H9 (cell line): ENCODE results near the gene ENPEP. TPM values are rescaled to one million over a fixed set of nuclear protein-coding genes. Genes with fewer than 3 reads are reported as not detected.

ENCODE experiments used
- DNase-seq: peaks from one replicate; pipeline ENCODE4 v3.0.0-alpha.2; 2017
- H2AFZ ChIP-seq: one replicate; pipeline ENCODE4 v1.6.1; 2013; ENCODE audit warnings: mild to moderate bottlenecking, low read length, control low read depth, moderate library complexity
- H2AK5ac ChIP-seq: 2 replicates; pipeline ENCODE4 v1.6.1; 2013; ENCODE audit warnings: low read length, control low read depth, mixed read lengths; ENCODE audit not compliant: insufficient read length
- H2BK120ac ChIP-seq: one replicate; pipeline ENCODE4 v1.6.1; 2013; ENCODE audit warnings: low read depth, mild to moderate bottlenecking, low read length, control low read depth, inconsistent platforms; ENCODE audit not compliant: poor library complexity, severe bottlenecking
- H2BK12ac ChIP-seq: 2 replicates; pipeline ENCODE4 v1.6.1; 2013; ENCODE audit warnings: low read length, control low read depth, mixed read lengths, low read depth; ENCODE audit not compliant: insufficient read length
- H2BK15ac ChIP-seq: 2 replicates; pipeline ENCODE4 v1.6.1; 2013; ENCODE audit warnings: low read depth, low read length, control low read depth
- H2BK20ac ChIP-seq: one replicate; pipeline ENCODE4 v1.6.1; 2013; ENCODE audit warnings: low read depth, mild to moderate bottlenecking, low read length, control low read depth, inconsistent platforms; ENCODE audit not compliant: poor library complexity, severe bottlenecking
- H2BK5ac ChIP-seq: 2 replicates; pipeline ENCODE4 v1.6.1; 2013; ENCODE audit warnings: low read length, control low read depth, mixed read lengths; ENCODE audit not compliant: insufficient read length
- H3K14ac ChIP-seq: 2 replicates; pipeline ENCODE4 v1.6.1; 2013; ENCODE audit warnings: low read length, control low read depth; ENCODE audit not compliant: insufficient read depth
- H3K18ac ChIP-seq: 2 replicates; pipeline ENCODE4 v1.6.1; 2013; ENCODE audit warnings: low read depth, mild to moderate bottlenecking, mixed read lengths, low read length, control low read depth; ENCODE audit not compliant: insufficient read length
- H3K23ac ChIP-seq: 2 replicates; pipeline ENCODE4 v1.6.1; 2013; ENCODE audit warnings: low read length, control low read depth, mixed read lengths, low read depth; ENCODE audit not compliant: insufficient read length
- H3K23me2 ChIP-seq: 2 replicates; pipeline ENCODE4 v1.6.1; 2013; ENCODE audit warnings: low read depth, mild to moderate bottlenecking, mixed read lengths, low read length, control low read depth; ENCODE audit not compliant: insufficient read length, poor library complexity, severe bottlenecking
- H3K27ac ChIP-seq: 2 replicates; pipeline ENCODE4 v1.5.1; 2013; ENCODE audit warnings: low read length, control low read depth, mixed read lengths, low read depth; ENCODE audit not compliant: insufficient read length
- H3K27me3 ChIP-seq: 2 replicates; pipeline ENCODE4 v1.6.1; 2013; ENCODE audit warnings: low read length, control low read depth, inconsistent platforms; ENCODE audit not compliant: insufficient read depth
- H3K4ac ChIP-seq: 2 replicates; pipeline ENCODE4 v1.6.1; 2013; ENCODE audit warnings: low read depth, mild to moderate bottlenecking, control low read depth, inconsistent platforms, low read length, moderate library complexity
- H3K4me1 ChIP-seq: 2 replicates; pipeline ENCODE4 v1.6.1; 2013; ENCODE audit warnings: low read length, control low read depth, inconsistent platforms; ENCODE audit not compliant: insufficient read depth
- H3K4me2 ChIP-seq: 2 replicates; pipeline ENCODE4 v1.6.1; 2013; ENCODE audit warnings: low read length, control low read depth, mixed read lengths; ENCODE audit not compliant: insufficient read length, insufficient read depth
- H3K56ac ChIP-seq: 2 replicates; pipeline ENCODE4 v1.6.1; 2013; ENCODE audit warnings: low read depth, mild to moderate bottlenecking, mixed read lengths, low read length, control low read depth; ENCODE audit not compliant: insufficient read length
- H3K79me1 ChIP-seq: 2 replicates; pipeline ENCODE4 v1.6.1; 2013; ENCODE audit warnings: low read depth, mild to moderate bottlenecking, moderate library complexity, low read length, control low read depth, inconsistent platforms; ENCODE audit not compliant: insufficient read depth, poor library complexity, severe bottlenecking
- H3K79me2 ChIP-seq: 2 replicates; pipeline ENCODE4 v1.6.1; 2013; ENCODE audit warnings: low read length, control low read depth, inconsistent platforms; ENCODE audit not compliant: insufficient read depth
- H3K9ac ChIP-seq: 2 replicates; pipeline ENCODE4 v1.6.1; 2013; ENCODE audit warnings: low read length, control low read depth, mixed read lengths; ENCODE audit not compliant: insufficient read length; ENCODE audit errors: extremely low read depth
- H3K9me3 ChIP-seq: one replicate; pipeline ENCODE4 v1.6.1; 2013; ENCODE audit warnings: low read depth, low read length, inconsistent platforms; ENCODE audit not compliant: control insufficient read depth
- H3T11ph ChIP-seq: one replicate; pipeline ENCODE4 v1.6.1; 2013; ENCODE audit warnings: mild to moderate bottlenecking, low read length, control low read depth, inconsistent platforms
- H4K20me1 ChIP-seq: one replicate; pipeline ENCODE4 v1.6.1; 2013; ENCODE audit not compliant: control insufficient read depth, insufficient read length, insufficient read depth
- H4K5ac ChIP-seq: 2 replicates; pipeline ENCODE4 v1.6.1; 2013; ENCODE audit warnings: low read depth, mild to moderate bottlenecking, mixed read lengths, low read length, control low read depth; ENCODE audit not compliant: insufficient read length
- H4K8ac ChIP-seq: replicated peaks from 2 replicates; pipeline ENCODE4 v1.6.1; 2013; ENCODE audit warnings: low read length, control low read depth, mixed read lengths, low read depth; ENCODE audit not compliant: insufficient read length
- H4K91ac ChIP-seq: 2 replicates; pipeline ENCODE4 v1.6.1; 2013; ENCODE audit warnings: low read depth, mild to moderate bottlenecking, moderate library complexity, mixed read lengths, low read length, control low read depth; ENCODE audit not compliant: insufficient read length
- H3K27ac Mint-ChIP-seq, 3 experiments: 2 replicates in 2 of 3; 3 replicates in 1 of 3; pipeline ENCODE4 v1.8.0; 2020 to 2021; ENCODE audit warnings: mixed read lengths in 3 of 3, mild to moderate bottlenecking in 1 of 3, moderate library complexity in 1 of 3
- H3K27me3 Mint-ChIP-seq: 2 replicates; pipeline ENCODE4 v1.8.0; 2021; ENCODE audit warnings: low read depth, mild to moderate bottlenecking, moderate library complexity, mixed read lengths
- H3K36me3 Mint-ChIP-seq, 3 experiments: 2 replicates in 2 of 3; 3 replicates in 1 of 3; pipeline ENCODE4 v1.8.0; 2020 to 2021; ENCODE audit warnings: low read depth in 3 of 3, mixed read lengths in 3 of 3; ENCODE audit not compliant: insufficient read depth in 1 of 3
- H3K4me1 Mint-ChIP-seq, 2 experiments: 2 replicates each; pipeline ENCODE4 v1.8.0; 2020; ENCODE audit warnings: mixed read lengths in 2 of 2
- H3K4me3 Mint-ChIP-seq, 2 experiments: 2 replicates in 1 of 2; 3 replicates in 1 of 2; pipeline ENCODE4 v1.8.0; 2020 to 2021; ENCODE audit warnings: mild to moderate bottlenecking in 2 of 2, mixed read lengths in 2 of 2, moderate library complexity in 1 of 2
- H3K9me3 Mint-ChIP-seq, 2 experiments: 2 replicates in 1 of 2; 3 replicates in 1 of 2; pipeline ENCODE4 v1.8.0; 2020; ENCODE audit warnings: mild to moderate bottlenecking in 2 of 2, mixed read lengths in 2 of 2, moderate library complexity in 1 of 2
- WGBS: extraction: QIAGEN DNeasy Blood & Tissue Kit; methylation state at CpG from one replicate; pipeline ENCODE4 v1.1.7; 2013; ENCODE audit warnings: missing lambda C conversion rate, low lambda C conversion rate, mixed read lengths; ENCODE audit not compliant: insufficient read length; ENCODE audit errors: extremely low coverage; 5-methylcytosine and 5-hydroxymethylcytosine counted together
- total RNA-seq: library from RNA; stranded (reverse); gene quantifications from 2 replicates; pipeline ENCODE4 v1.2.1, GENCODE V29; 2021
- TF ChIP-seq, protein P1 (sequence below): fragments of 200-600 bp; sonication (generic); conservative IDR thresholded peaks from 3 replicates; pipeline ENCODE4 v1.8.0; 2021; ENCODE audit warnings: antibody characterized with exemption, mild to moderate bottlenecking

The ENPEP gene
- total RNA-seq, 1 experiment from 2014 or later, result 0.44 TPM

DNA sequence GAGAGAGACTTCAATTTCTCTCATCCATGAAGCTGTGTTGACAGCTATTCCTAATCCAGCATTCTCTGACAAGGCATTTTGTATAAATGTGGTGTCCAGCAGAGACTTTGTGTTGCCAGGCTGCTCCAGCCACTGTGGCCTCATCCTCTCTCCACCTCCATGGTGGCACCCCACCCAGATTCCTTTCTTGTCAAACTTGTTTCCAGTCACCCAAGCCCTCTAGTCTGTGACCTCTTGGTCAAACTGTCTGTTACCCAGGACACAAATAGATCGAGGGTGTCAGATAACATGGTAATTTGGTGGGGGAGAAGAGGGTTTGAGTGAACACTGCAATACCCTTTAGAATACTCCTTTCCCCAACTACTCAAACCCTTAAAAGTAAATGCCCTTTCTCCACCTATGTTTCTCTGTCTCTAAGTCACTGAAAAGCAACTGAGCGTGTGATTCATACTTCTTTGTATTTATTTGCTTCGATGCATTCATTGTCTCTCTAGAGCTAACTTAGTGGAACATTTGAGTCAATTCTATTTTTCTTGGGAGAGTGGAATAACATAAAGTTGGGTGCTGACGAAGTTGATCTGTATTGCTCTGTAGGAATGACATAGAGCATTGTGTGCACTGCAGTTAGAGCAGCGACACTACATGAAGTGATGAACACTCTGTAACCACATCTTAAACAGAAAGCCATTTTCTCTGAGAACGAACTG, 133.2 kb downstream of the ENPEP start:
- no peaks in the 10 kb centered on the region for H3K79me2 ChIP-seq
- H2BK15ac ChIP-seq, result no peak overlapping the region
- H4K8ac ChIP-seq, result no peak overlapping the region
- no peaks in the 10 kb centered on the region for H3K9me3 ChIP-seq
- no peak overlapping the region for H3K27ac Mint-ChIP-seq
- no peak overlapping the region for H3T11ph ChIP-seq
- no peak overlapping the region for H2BK20ac ChIP-seq
- H3K4ac ChIP-seq, result no peak overlapping the region
- no peak overlapping the region for H3K14ac ChIP-seq
- no peak for DNase-seq
- H3K27ac ChIP-seq, result no peak overlapping the region
- no peak overlapping the region for H2BK5ac ChIP-seq
- TF ChIP-seq, protein P1, sequence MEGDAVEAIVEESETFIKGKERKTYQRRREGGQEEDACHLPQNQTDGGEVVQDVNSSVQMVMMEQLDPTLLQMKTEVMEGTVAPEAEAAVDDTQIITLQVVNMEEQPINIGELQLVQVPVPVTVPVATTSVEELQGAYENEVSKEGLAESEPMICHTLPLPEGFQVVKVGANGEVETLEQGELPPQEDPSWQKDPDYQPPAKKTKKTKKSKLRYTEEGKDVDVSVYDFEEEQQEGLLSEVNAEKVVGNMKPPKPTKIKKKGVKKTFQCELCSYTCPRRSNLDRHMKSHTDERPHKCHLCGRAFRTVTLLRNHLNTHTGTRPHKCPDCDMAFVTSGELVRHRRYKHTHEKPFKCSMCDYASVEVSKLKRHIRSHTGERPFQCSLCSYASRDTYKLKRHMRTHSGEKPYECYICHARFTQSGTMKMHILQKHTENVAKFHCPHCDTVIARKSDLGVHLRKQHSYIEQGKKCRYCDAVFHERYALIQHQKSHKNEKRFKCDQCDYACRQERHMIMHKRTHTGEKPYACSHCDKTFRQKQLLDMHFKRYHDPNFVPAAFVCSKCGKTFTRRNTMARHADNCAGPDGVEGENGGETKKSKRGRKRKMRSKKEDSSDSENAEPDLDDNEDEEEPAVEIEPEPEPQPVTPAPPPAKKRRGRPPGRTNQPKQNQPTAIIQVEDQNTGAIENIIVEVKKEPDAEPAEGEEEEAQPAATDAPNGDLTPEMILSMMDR, result no peak
- no peak overlapping the region for H4K5ac ChIP-seq
- peaks cover 47% of the 10 kb centered on the region for H3K27me3 ChIP-seq
- no peak overlapping the region for H2AFZ ChIP-seq
- no CpG with 5 or more reads among the region's 6 CpGs for WGBS
- H3K18ac ChIP-seq, result no peak overlapping the region
- no peaks in the 10 kb centered on the region for H4K20me1 ChIP-seq
- H3K79me1 ChIP-seq, result no peaks in the 10 kb centered on the region
- no peak overlapping the region for H4K91ac ChIP-seq
- H3K4me2 ChIP-seq, result no peak overlapping the region
- no peak overlapping the region for H3K56ac ChIP-seq
- no peaks in the 10 kb centered on the region; a peak in 1 of 5 replicates for H3K9me3 Mint-ChIP-seq
- H3K4me1 Mint-ChIP-seq, result peaks cover 31 to 33% of the 10 kb centered on the region in 2 experiments
- 0 out of 2 replicates have a peak, but pooled peaks cover 2% of the 10 kb centered on the region for H3K4me1 ChIP-seq
- H3K4me3 Mint-ChIP-seq, result no peak overlapping the region
- H2AK5ac ChIP-seq, result no peak overlapping the region
- H2BK120ac ChIP-seq, result no peak overlapping the region
- H2BK12ac ChIP-seq, result no peak overlapping the region
- peaks cover 28% of the 10 kb centered on the region for H3K27me3 Mint-ChIP-seq
- no peaks in the 10 kb centered on the region; a peak in 1 of 7 replicates for H3K36me3 Mint-ChIP-seq
- no peak overlapping the region for H3K9ac ChIP-seq
- H3K23me2 ChIP-seq, result peaks cover 3% of the 10 kb centered on the region
- no peak overlapping the region for H3K23ac ChIP-seq
